ENCODE data around the gene ZHX3.

- TF ChIP-seq CTCF (conservative IDR thresholded peaks at IDR 0.05 in 1 of 2, IDR thresholded peaks at IDR 0.05 in 1 of 2; ENCODE audit: low read depth in 1 of 2, low read length in 2 of 2) (no peak), EZH2 (IDR thresholded peaks at IDR 0.05; ENCODE audit: low read length, missing control alignments) (no peak)
Observed at GRCh38 chr20:41348430-41349172, 31.1 kb upstream of the ZHX3 start.
